Hematopoietic multipotent progenitor cell (in vitro differentiated cells): ENCODE data around the gene RAPGEF1. TPM values are rescaled to one million over a fixed set of nuclear protein-coding genes. Genes with fewer than 3 reads are reported as not detected.

ENCODE experiments used
- DNase-seq, 3 donors: peaks; one replicate each; pipeline ENCODE4 v3.0.0-alpha.2; 2011 to 2015; ENCODE audit warnings: low read depth in 2 of 3, low spot score in 2 of 3
- total RNA-seq: library from RNA; depleted of rRNA; stranded (reverse); fragments of >200 nt; gene quantifications from one replicate; pipeline ENCODE4 v1.2.3, GENCODE V29; 2012

RAPGEF1 gene
- total RNA-seq, 1 donor, result 26.1 TPM

- no peak for DNase-seq
These were observed 145.8 kb downstream of the RAPGEF1 start for GRCh38 chr9:131593936-131594665.

- no peak for DNase-seq
These were observed 146.6 kb downstream of the RAPGEF1 start for GRCh38 chr9:131593091-131593820.

- DNase-seq, result no peak
These were observed 148.0 kb downstream of the RAPGEF1 start for GRCh38 chr9:131591845-131592208.

- DNase-seq, result peak; percentile 44 to 80 (median 72)
These were observed 148.7 kb downstream of the RAPGEF1 start for GRCh38 chr9:131590907-131591844.

- peak in 2 of 3 donors; percentile 36 to 61 for DNase-seq
These were observed 149.4 kb downstream of the RAPGEF1 start for GRCh38 chr9:131590449-131590848.

GRCh38 chr9:131589993-131590392, 149.9 kb downstream of the RAPGEF1 start:
- no peak for DNase-seq

- no peak for DNase-seq
These were observed 150.7 kb downstream of the RAPGEF1 start for GRCh38 chr9:131589124-131589711.

GRCh38 chr9:131588396-131588795, 151.5 kb downstream of the RAPGEF1 start:
- no peak for DNase-seq

GRCh38 chr9:131587906-131588305, 152.0 kb downstream of the RAPGEF1 start:
- DNase-seq, result no peak

GRCh38 chr9:131587331-131587730, 152.5 kb downstream of the RAPGEF1 start:
- no peak for DNase-seq

- peak; percentile 23 to 78 (median 70) for DNase-seq
These were observed 154.5 kb downstream of the RAPGEF1 start for GRCh38 chr9:131585375-131585774.

GRCh38 chr9:131584858-131585257, 155.0 kb downstream of the RAPGEF1 start:
- no peak for DNase-seq

GRCh38 chr9:131583836-131584555, 155.9 kb downstream of the RAPGEF1 start:
- no peak for DNase-seq

GRCh38 chr9:131583337-131583645, 156.6 kb downstream of the RAPGEF1 start:
- no peak for DNase-seq

GRCh38 chr9:131582466-131583336, 157.2 kb downstream of the RAPGEF1 start:
- no peak for DNase-seq

GRCh38 chr9:131582056-131582455, 157.8 kb downstream of the RAPGEF1 start:
- DNase-seq, result no peak

- no peak for DNase-seq
These were observed 159.5 kb downstream of the RAPGEF1 start for GRCh38 chr9:131580358-131580757.

GRCh38 chr9:131579789-131580211, 160.1 kb downstream of the RAPGEF1 start:
- DNase-seq, result no peak
